Vagina (tissue), 2 donors: ENCODE data around the gene PI4KA. TPM values are rescaled to one million over a fixed set of nuclear protein-coding genes. Genes with fewer than 3 reads are reported as not detected.
"Not testable (repeated sequence)": the region's sequence is repeated elsewhere in the genome, so short reads cannot be mapped to it uniquely, and the experiment has no call there.

Experiments used
- DNase-seq, 2 donors: peaks; one replicate each; pipeline ENCODE4 v3.0.0-alpha.2; 2017; ENCODE audit errors: extremely low spot score in 2 of 2
- H3K27ac ChIP-seq: fragments of 200-600 bp; sonication (generic); one replicate; pipeline ENCODE4 v1.5.1; 2019
- H3K27me3 ChIP-seq: fragments of 200-600 bp; sonication (generic); one replicate; pipeline ENCODE4 v1.5.1; 2019
- H3K36me3 ChIP-seq, 2 donors: fragments of 200-600 bp; sonication (generic); one replicate each; pipeline ENCODE4 v1.5.1; 2017 to 2019
- H3K4me1 ChIP-seq: fragments of 200-600 bp; sonication (generic); one replicate; pipeline ENCODE4 v1.5.1; 2019
- H3K4me3 ChIP-seq, 2 donors: fragments of 200-600 bp; sonication (generic); 1 replicate in 1 of 2; 2 replicates in 1 of 2; pipeline ENCODE4 v1.5.1; 2016 to 2019
- H3K9me3 ChIP-seq: fragments of 200-600 bp; sonication (generic); one replicate; pipeline ENCODE4 v1.5.1; 2019
- CTCF ChIP-seq, 3 experiments: fragments of 450-650 bp in 2 of 3; fragments of 200-600 bp in 1 of 3; sonication (generic) in 1 of 3; IDR thresholded peaks; one replicate each; pipeline ENCODE4 v1.5.1; 2017 to 2019; ENCODE audit warnings: antibody characterized with exemption in 3 of 3, mild to moderate bottlenecking in 2 of 3, moderate library complexity in 2 of 3
- POLR2A ChIP-seq, 2 donors: fragments of 450-650 bp; IDR thresholded peaks; one replicate each; pipeline ENCODE4 v1.6.1; 2017; ENCODE audit warnings: antibody characterized with exemption in 2 of 2, mild to moderate bottlenecking in 2 of 2, moderate library complexity in 2 of 2
- POLR2AphosphoS5 ChIP-seq, 2 donors: sonication (generic); formaldehyde crosslinking; IDR thresholded peaks; one replicate each; pipeline ENCODE4 v1.9.0; 2017; ENCODE audit warnings: antibody characterized with exemption in 2 of 2, mild to moderate bottlenecking in 2 of 2, low read depth in 1 of 2; ENCODE audit not compliant: insufficient read depth in 1 of 2
- intact Hi-C: fragments of 100-400 bp; cut with DNase I; formaldehyde crosslinking; loops from one replicate; pipeline ENCODE4 v1.15.1; 2023
- total RNA-seq: library from RNA; depleted of rRNA; stranded (reverse); fragments of >200 nt; gene quantifications from one replicate; pipeline ENCODE4 v1.2.3, GENCODE V29; 2016

PI4KA gene
- total RNA-seq, 1 donor from 2014 or later: 135 TPM

GRCh38 chr22:20673295-20674195 is 185.1 kb downstream of the PI4KA start:
- H3K4me3 ChIP-seq: no peak overlapping the region
- TF ChIP-seq POLR2AphosphoS5 (IDR thresholded peaks at IDR 0.05; ENCODE audit: insufficient read depth in 1 of 2, low read depth in 1 of 2): no peak
- no peak for TF ChIP-seq CTCF (IDR thresholded peaks at IDR 0.05)
- no peak for TF ChIP-seq POLR2A (IDR thresholded peaks at IDR 0.05)
- no peaks in the 10 kb centered on the region for H3K4me1 ChIP-seq
- intact Hi-C loops: no loop called here
- H3K27ac ChIP-seq: no peak overlapping the region
- H3K27me3 ChIP-seq: no peaks in the 10 kb centered on the region
- H3K36me3 ChIP-seq: no peaks in the 10 kb centered on the region
- no peak for DNase-seq
- no peaks in the 10 kb centered on the region for H3K9me3 ChIP-seq

- Histone ChIP-seq H3K27me3 (no peaks in the 10 kb centered on the region), H3K27ac (no peak overlapping the region), H3K4me3 (no peak overlapping the region), H3K36me3 (no peaks in the 10 kb centered on the region), H3K4me1 (no peaks in the 10 kb centered on the region), H3K9me3 (no peaks in the 10 kb centered on the region)
- intact Hi-C loops: no loop called here
- DNase-seq: no peak
- TF ChIP-seq CTCF (IDR thresholded peaks at IDR 0.05) (no peak), POLR2A (IDR thresholded peaks at IDR 0.05) (no peak), POLR2AphosphoS5 (IDR thresholded peaks at IDR 0.05; ENCODE audit: insufficient read depth in 1 of 2, low read depth in 1 of 2) (no peak)
Observed at GRCh38 chr22:20672732-20673131, 185.9 kb downstream of the PI4KA start.

- Histone ChIP-seq H3K9me3 (no peaks in the 10 kb centered on the region), H3K36me3 (no peaks in the 10 kb centered on the region), H3K4me1 (no peaks in the 10 kb centered on the region), H3K4me3 (no peak overlapping the region), H3K27me3 (no peaks in the 10 kb centered on the region), H3K27ac (no peak overlapping the region)
- DNase-seq: no peak
- TF ChIP-seq POLR2A (IDR thresholded peaks at IDR 0.05) (no peak), CTCF (IDR thresholded peaks at IDR 0.05) (no peak), POLR2AphosphoS5 (IDR thresholded peaks at IDR 0.05; ENCODE audit: insufficient read depth in 1 of 2, low read depth in 1 of 2) (no peak)
- intact Hi-C loops: no loop called here
Observed at GRCh38 chr22:20672082-20672424, 186.6 kb downstream of the PI4KA start.

- Histone ChIP-seq H3K27me3 (no peaks in the 10 kb centered on the region), H3K4me1 (no peaks in the 10 kb centered on the region), H3K4me3 (no peak overlapping the region), H3K36me3 (no peaks in the 10 kb centered on the region), H3K27ac (no peak overlapping the region), H3K9me3 (no peaks in the 10 kb centered on the region)
- intact Hi-C loops: no loop called here
- DNase-seq: no peak
- TF ChIP-seq CTCF (IDR thresholded peaks at IDR 0.05): no peak
- TF ChIP-seq POLR2AphosphoS5 (IDR thresholded peaks at IDR 0.05; ENCODE audit: insufficient read depth in 1 of 2, low read depth in 1 of 2): no peak
Observed at GRCh38 chr22:20671409-20672081, 187.1 kb downstream of the PI4KA start.

- H3K36me3 ChIP-seq, H3K4me1 ChIP-seq, H3K9me3 ChIP-seq, H3K27me3 ChIP-seq, H3K27ac ChIP-seq, intact Hi-C loops, H3K4me3 ChIP-seq, DNase-seq: not testable (repeated sequence)
Observed at GRCh38 chr22:20670457-20671261, 188.0 kb downstream of the PI4KA start.

GRCh38 chr22:20669884-20670283 is 188.7 kb downstream of the PI4KA start:
- intact Hi-C loops, H3K4me1 ChIP-seq, H3K4me3 ChIP-seq, H3K36me3 ChIP-seq, H3K9me3 ChIP-seq, DNase-seq, H3K27ac ChIP-seq, H3K27me3 ChIP-seq: not testable (repeated sequence)

GRCh38 chr22:20669471-20669870 is 189.1 kb downstream of the PI4KA start:
- H3K27ac ChIP-seq, H3K4me1 ChIP-seq, DNase-seq, H3K4me3 ChIP-seq, H3K36me3 ChIP-seq, intact Hi-C loops, H3K27me3 ChIP-seq, H3K9me3 ChIP-seq: not testable (repeated sequence)

- intact Hi-C loops, H3K4me3 ChIP-seq, H3K27ac ChIP-seq, H3K36me3 ChIP-seq, DNase-seq, H3K9me3 ChIP-seq, H3K27me3 ChIP-seq, H3K4me1 ChIP-seq: not testable (repeated sequence)
Observed at GRCh38 chr22:20668769-20669168, 189.8 kb downstream of the PI4KA start.
